ENCODE data around the gene CCDC82.

Gene CCDC82

DNA sequence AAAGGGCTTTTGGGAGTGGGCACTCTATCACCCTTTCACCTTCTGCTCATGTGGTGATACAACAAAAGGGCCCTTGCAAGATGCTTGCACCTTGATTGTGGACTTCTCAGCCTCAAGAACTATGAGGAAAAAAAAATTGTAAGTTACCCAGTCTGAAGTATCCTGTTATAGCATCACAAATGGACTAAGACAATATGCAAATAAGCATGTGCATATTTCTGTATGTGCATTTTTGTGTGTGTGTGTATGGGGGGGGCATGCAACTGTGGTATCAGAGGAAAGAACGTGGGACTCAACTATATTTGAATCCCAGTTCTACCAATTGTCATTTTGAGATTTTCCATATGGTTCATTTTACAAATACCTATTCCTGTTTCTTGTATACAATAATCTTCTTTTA lies 11.0 kb upstream of the CCDC82 start:
- Histone ChIP-seq H3K9me2 (ENCODE audit: low read depth, low read length) (no peaks in the 10 kb centered on the region), H3K4me2 (ENCODE audit: low read length) (no peak overlapping the region), H2AFZ (ENCODE audit: low read length) (no peak overlapping the region), H3K9ac (ENCODE audit: low read length) (no peak overlapping the region), H3F3A (ENCODE audit: insufficient read depth, low read length) (no peaks in the 10 kb centered on the region), H3K4me1 (ENCODE audit: insufficient read depth, low read length, severe bottlenecking) (no peaks in the 10 kb centered on the region), H3K27ac (ENCODE audit: low read depth, low read length, poor library complexity, severe bottlenecking) (no peak overlapping the region), H3K79me2 (ENCODE audit: insufficient read depth, low read length) (no peaks in the 10 kb centered on the region), H3K36me3 (ENCODE audit: insufficient read depth, low read length) (no peaks in the 10 kb centered on the region), H4K20me1 (ENCODE audit: insufficient read depth, low read length) (no peaks in the 10 kb centered on the region), H3K4me3 (ENCODE audit: low read depth, low read length, poor library complexity, severe bottlenecking) (no peak overlapping the region), H3K27me3 (ENCODE audit: insufficient read depth, low read length) (no peaks in the 10 kb centered on the region), H3K9me3 (ENCODE audit: low read length) (no peaks in the 10 kb centered on the region)
- no peak for TF ChIP-seq EZH2 (IDR thresholded peaks at IDR 0.05; ENCODE audit: borderline replicate concordance, low read length)
- TF ChIP-seq, protein P1, sequence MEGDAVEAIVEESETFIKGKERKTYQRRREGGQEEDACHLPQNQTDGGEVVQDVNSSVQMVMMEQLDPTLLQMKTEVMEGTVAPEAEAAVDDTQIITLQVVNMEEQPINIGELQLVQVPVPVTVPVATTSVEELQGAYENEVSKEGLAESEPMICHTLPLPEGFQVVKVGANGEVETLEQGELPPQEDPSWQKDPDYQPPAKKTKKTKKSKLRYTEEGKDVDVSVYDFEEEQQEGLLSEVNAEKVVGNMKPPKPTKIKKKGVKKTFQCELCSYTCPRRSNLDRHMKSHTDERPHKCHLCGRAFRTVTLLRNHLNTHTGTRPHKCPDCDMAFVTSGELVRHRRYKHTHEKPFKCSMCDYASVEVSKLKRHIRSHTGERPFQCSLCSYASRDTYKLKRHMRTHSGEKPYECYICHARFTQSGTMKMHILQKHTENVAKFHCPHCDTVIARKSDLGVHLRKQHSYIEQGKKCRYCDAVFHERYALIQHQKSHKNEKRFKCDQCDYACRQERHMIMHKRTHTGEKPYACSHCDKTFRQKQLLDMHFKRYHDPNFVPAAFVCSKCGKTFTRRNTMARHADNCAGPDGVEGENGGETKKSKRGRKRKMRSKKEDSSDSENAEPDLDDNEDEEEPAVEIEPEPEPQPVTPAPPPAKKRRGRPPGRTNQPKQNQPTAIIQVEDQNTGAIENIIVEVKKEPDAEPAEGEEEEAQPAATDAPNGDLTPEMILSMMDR (IDR thresholded peaks at IDR 0.05; ENCODE audit: low read length) = no peak

DNA sequence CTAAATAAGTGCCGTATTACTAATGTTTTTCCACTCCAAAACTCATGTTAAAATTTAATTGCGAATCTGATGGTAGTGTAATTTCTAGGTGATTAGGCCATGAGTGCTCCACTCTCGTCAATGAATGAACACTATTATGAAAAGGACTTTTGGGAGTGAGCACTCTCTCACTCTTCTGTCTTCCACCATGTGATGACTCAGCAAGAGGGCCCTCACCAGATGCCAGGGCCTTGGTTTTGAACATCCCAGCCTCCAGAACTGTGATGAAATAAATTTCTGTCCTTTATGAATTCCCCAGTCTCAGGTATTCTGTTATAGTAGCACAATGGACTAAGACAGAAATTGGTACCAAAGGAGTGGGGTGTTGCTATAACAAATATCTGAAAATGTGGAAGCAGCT lies 8.2 kb upstream of the CCDC82 start:
- Histone ChIP-seq H3K9me3 (ENCODE audit: low read length) (no peaks in the 10 kb centered on the region), H3K4me3 (ENCODE audit: low read depth, low read length, poor library complexity, severe bottlenecking) (no peak overlapping the region), H2AFZ (ENCODE audit: low read length) (no peak overlapping the region), H3K79me2 (ENCODE audit: insufficient read depth, low read length) (no peaks in the 10 kb centered on the region; the same call in 1 of the 2 replicates), H3K4me1 (ENCODE audit: insufficient read depth, low read length, severe bottlenecking) (no peaks in the 10 kb centered on the region), H3K36me3 (ENCODE audit: insufficient read depth, low read length) (no peaks in the 10 kb centered on the region), H4K20me1 (ENCODE audit: insufficient read depth, low read length) (0 out of 2 replicates have a peak, but pooled peaks cover 2% of the 10 kb centered on the region), H3K9ac (ENCODE audit: low read length) (no peak overlapping the region), H3K9me2 (ENCODE audit: low read depth, low read length) (no peaks in the 10 kb centered on the region), H3F3A (ENCODE audit: insufficient read depth, low read length) (no peaks in the 10 kb centered on the region), H3K4me2 (ENCODE audit: low read length) (no peak overlapping the region), H3K27ac (ENCODE audit: low read depth, low read length, poor library complexity, severe bottlenecking) (no peak overlapping the region), H3K27me3 (ENCODE audit: insufficient read depth, low read length) (no peaks in the 10 kb centered on the region)
- TF ChIP-seq, protein P1 (IDR thresholded peaks at IDR 0.05; ENCODE audit: low read length) = no peak
- TF ChIP-seq EZH2 (IDR thresholded peaks at IDR 0.05; ENCODE audit: borderline replicate concordance, low read length) = no peak

- no peaks in the 10 kb centered on the region for H3K27me3 ChIP-seq (ENCODE audit: insufficient read depth, low read length)
- 0 out of 2 replicates have a peak, but pooled peaks cover 2% of the 10 kb centered on the region for H4K20me1 ChIP-seq (ENCODE audit: insufficient read depth, low read length)
- H2AFZ ChIP-seq (ENCODE audit: low read length) = no peak overlapping the region
- H3K79me2 ChIP-seq (ENCODE audit: insufficient read depth, low read length) = no peaks in the 10 kb centered on the region; the same call in 1 of the 2 replicates
- H3K4me2 ChIP-seq (ENCODE audit: low read length) = no peak overlapping the region
- 0 out of 2 replicates have a peak, but pooled peaks cover 5% of the 10 kb centered on the region for H3F3A ChIP-seq (ENCODE audit: insufficient read depth, low read length)
- H3K9me2 ChIP-seq (ENCODE audit: low read depth, low read length) = no peaks in the 10 kb centered on the region
- peaks cover 10% of the 10 kb centered on the region for H3K4me1 ChIP-seq (ENCODE audit: insufficient read depth, low read length, severe bottlenecking)
- H3K9me3 ChIP-seq (ENCODE audit: low read length) = no peaks in the 10 kb centered on the region
- H3K4me3 ChIP-seq (ENCODE audit: low read depth, low read length, poor library complexity, severe bottlenecking) = no peak overlapping the region
- no peak overlapping the region for H3K27ac ChIP-seq (ENCODE audit: low read depth, low read length, poor library complexity, severe bottlenecking)
- no peaks in the 10 kb centered on the region for H3K36me3 ChIP-seq (ENCODE audit: insufficient read depth, low read length)
- TF ChIP-seq, protein P1 (IDR thresholded peaks at IDR 0.05; ENCODE audit: low read length) = no peak
- TF ChIP-seq EZH2 (IDR thresholded peaks at IDR 0.05; ENCODE audit: borderline replicate concordance, low read length) = no peak
- no peak overlapping the region for H3K9ac ChIP-seq (ENCODE audit: low read length)
These were observed 6.9 kb upstream of the CCDC82 start for GRCh38 chr11:96396637-96397036.
